HG02678 (cell line): ENCODE results near the gene RTN4IP1.
"Not testable (repeated sequence)": the region's sequence is repeated elsewhere in the genome, so short reads cannot be mapped to it uniquely, and the experiment has no call there.

Experiments
- ATAC-seq: cut with Tn5 transposase; IDR thresholded peaks from one replicate; pipeline ENCODE4 v1.9.1; 2021; ENCODE audit warnings: mild to moderate bottlenecking, moderate library complexity; ENCODE audit not compliant: unreplicated experiment

RTN4IP1 gene

DNA sequence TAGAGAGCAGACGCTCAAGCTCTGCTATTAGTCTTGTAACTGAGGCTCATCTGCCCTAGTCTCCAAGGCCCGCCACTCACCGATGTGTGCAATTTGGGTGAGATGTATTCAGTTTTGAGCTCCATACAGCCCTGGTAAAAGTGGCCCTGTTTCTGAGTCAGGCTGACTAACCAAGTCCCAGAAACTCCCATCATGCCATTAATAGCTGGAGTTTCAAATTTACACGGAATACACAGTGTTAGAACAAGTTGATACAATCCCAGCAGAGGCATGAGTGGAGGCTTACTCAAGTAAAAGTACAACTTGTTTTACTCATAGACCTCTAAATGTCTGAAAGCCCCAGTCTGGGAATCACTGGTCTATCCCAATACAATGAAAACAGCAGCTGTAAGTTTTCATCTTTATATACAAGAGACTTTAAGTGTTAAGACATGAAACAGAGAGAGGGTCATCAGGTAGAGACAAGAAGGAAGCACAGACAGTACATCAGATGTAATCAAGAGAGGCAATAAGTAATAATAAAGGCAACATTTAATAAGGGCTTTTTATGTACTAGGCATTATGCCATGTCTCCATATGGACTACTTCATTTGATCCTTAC, 42.4 kb downstream of the RTN4IP1 start:
- no peak for ATAC-seq

DNA sequence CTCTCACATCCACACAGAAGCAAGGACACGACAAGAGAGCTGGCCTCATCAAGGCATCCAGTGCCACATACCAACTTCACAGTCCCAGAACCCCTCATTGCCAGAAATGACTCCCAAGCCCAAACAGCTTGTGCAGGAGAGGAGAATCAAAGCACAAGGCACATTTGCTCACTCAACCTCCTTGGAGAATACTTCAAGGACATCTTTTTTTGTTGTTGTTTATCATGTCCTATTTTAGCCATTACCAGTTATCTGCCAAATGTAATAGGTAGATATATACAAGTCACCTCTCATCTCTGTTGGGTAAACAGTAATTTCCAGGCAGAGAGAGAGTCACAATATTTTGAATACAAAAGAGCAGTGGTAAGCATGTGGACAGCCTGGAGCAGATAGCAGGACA, 47.8 kb downstream of the RTN4IP1 start:
- ATAC-seq, result no peak

DNA sequence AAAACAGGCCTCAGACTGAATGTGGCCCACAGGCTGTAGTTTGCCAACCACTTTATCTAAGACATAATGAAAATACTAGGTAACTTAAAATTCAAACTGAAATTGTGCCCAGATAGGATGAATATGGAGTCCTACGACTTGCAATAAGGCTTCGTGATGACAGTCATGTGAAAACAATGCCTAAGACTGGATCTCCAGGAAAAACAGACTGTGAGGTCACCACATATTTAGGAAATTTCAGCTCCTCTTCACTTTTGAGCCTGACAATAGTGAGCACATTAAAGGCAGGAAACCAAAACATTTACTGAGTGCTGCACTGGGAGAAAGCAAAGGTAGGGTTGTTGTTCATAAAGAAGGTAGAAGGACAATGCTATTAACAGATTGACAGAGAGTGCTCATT, 50.0 kb downstream of the RTN4IP1 start:
- ATAC-seq, result no peak

DNA sequence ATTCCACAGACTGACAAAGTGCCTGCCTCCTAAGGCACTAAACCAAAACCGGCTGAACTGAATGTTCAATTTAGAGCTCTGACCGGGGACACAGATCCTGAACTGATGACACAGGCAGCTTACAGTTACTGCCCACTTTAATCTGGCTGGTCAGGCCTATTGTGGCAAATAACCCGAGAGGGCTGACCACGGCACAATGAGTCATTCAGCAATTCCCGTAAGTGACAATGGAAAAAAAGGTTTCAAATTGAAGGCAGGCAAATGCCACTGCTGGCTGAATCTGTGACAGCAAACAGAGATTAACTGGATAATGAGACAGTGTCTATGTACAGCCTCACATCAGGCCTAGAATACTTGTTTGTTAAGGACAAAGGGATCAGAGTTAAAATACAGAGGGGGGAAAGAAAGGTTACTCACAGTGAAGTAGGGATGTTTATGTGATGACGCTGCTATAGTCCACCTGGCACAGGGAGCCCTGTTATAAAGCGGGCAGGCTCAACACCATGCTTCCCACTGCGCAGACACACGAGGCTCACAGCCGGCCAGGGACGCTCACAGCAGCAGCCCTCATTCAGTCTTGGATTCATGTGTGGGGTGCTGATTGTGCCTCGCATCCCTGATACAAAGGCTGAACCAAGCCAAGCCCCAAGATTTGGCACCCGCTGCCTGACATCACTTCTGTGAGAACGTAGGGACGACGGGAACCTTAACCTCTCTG, 54.4 kb downstream of the RTN4IP1 start:
- no peak for ATAC-seq

DNA sequence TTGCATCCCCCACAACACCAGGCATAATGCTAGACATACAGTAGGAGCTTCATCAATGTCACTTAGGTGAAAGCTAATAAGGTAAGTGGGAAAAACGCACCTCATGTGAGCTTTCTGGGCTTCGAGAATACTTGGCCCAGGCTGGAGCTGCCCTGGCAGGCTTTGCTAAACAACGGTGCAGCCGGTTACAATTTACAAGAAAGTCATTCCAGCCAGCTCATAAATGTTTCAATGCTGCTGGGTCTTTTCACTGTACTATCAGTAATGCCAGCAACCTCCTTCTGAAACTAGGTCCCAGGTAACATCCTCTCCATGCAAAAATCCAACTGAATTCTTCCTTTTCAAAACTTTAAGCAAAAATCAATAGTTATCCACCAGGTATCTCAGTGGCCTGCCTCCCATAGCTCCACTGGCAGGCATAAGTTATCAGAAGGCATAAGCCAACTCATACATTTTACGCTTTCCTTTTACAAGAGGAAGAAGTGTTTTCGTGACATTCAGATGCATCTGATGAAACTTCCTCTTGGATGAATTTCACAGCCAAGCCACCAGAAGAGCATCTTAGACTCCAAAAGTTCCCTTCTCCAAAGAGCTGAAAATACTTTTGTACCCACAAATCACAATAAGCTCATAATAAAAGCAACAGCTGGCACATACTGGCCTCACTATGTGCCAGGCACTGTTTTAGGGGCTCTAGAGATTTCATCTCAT, 56.3 kb downstream of the RTN4IP1 start:
- ATAC-seq, result no peak

DNA sequence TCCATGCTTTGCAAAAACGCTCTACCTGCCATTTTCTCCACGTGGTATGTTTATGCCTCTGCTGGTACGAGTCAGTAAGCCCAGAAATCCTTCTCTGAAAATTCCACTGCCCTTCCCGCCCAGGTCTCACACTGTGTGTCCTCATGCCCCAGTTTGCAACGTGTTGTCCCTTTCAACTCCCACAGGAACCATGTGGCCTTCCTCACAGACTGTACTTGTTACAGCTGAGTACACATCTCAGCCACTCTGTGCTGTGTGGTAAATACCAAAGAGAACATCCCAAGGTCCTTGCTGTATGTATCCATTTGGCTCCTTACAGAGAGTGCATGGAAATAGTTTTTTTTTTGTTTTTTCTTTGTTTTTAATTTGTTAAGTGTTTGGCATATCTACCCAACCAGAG, 56.9 kb downstream of the RTN4IP1 start:
- no peak for ATAC-seq

DNA sequence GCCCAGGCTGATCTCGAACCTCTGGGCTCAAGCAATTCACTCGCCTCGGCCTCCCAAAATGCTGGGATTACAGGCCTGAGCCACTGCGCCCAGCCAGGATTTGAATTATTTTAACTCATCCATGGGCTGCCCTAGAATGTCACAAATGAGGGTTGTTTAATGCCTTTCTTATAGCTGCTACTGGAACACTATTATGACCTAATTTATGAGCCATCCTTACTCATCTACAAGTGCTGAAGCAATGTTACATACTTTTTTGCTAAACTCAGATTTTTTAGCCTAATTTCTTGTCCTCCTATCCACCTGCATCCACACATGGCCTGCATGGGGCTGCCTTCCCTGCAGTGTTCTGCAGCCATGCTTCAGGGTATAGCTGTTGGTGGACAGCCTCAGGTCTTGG, 59.9 kb downstream of the RTN4IP1 start:
- ATAC-seq, result no peak

DNA sequence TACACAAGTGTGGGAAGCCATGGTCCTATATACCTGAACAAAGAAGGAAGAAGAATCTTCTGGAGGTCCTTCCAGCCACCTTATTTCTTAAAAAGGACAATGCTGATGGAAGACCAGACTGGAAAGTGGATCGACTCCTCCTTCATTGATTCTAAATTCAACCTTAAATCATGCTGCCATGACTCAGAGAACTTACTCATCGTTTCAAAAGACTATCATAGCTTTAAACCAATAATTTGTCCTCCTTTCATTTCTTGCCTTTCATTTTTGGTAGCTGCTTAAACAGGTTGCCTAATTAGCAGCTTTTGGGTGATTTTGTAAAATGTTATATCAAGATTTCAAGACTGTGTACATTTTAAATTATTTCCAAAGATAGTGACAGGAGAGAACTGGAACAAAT, 60.8 kb downstream of the RTN4IP1 start:
- no peak for ATAC-seq

DNA sequence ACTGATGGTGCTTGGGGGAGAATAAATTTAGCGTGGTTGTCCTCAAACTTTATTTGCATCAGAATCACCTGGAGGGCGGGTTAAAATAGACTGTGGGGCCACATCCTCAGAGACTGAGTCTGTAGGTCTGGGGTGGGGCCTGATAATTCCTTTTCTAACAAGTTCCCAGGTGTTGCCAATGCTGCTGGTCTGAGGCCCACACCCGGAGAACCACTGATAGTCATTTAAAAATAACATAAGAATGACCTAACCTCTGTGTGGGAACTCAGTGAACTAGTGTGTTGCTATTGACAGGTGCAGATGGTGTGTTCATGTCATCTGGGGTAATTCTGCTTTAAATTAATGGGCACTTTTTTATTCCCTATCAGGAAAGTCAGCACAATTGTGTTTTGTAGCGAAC, 64.8 kb downstream of the RTN4IP1 start:
- no peak for ATAC-seq

DNA sequence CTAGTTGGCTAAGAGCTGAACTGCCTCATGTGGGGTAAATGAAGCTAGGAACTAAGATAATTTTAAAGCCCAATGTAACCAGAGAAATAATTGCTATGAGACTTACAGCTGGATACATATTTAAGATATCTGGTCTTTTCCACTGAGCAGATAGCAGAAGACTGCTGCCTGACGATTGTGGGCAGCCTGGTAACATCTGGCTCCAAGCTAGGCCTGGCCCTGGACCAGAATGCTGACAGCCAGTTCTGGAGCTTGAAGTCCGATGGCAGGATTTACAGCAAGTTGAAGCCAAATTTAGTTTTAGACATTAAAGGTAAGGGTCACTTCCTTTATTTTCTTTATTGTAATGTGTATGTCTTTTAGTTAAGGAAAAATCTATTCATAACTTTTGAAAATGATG, 65.7 kb downstream of the RTN4IP1 start:
- no peak for ATAC-seq

DNA sequence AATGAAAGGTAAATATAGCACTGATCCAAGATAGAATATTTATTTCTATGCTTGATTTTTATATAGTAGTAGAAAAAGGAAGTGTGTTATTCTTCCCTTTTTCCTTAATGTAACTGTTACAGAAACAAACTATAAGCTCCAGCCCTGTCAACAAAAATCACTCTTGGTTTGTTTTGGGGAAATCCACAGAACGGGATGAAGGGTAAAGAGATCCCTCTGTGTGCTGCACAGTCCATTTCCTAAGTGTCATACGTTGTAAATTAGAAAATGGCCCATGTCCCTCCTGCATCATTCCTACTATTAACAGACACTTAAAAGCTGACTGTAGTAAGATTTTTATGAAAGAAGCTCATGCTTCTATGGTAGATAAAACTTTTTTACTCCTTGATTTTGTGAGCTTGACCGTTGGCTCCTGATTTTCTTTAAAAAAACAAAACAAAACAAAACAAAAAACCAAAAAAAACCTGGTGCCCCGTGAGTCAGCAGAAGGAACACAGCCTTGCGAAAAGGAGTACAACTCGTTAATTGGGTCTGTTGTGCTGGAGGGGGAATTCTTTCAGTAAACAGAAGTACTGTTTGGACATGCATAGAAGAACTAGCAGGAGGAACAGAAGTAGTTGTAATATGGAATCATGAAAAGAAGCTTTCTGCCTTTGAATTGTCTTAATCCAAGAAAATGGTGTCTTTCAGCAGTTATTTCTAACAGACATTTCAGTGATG, 67.5 kb downstream of the RTN4IP1 start:
- no peak for ATAC-seq

DNA sequence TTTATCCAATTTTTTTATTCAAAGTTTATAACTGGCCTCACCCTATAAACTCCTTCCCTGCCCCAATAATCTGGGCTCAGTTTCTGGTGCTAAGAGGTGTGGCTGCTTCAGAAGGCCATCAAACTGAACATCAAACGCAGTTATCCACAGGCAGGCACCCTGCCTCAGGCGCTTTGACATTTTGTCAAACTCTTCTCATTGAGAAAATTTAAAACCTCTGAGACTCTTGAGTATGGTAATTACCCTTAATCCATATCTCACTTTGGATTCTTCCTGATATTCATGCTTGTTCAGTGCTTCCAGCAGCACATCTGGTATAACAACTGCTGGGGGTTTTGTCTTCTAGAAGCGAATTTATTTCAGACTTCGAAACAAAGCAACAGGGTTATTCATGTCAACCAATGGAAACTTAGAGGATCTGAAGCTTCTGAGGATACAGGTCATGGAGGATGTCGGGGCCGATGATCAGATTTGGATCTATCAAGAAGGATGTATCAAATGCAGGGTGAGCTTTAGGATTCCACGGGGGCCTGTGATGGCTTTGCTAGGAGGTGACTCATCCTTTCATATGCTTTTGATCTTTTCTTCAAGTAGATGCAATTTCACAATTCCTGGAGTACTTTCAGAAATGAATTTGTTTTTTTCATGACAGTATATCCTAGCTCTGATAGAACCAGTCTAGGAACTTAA, 68.2 kb downstream of the RTN4IP1 start:
- ATAC-seq, result no peak

DNA sequence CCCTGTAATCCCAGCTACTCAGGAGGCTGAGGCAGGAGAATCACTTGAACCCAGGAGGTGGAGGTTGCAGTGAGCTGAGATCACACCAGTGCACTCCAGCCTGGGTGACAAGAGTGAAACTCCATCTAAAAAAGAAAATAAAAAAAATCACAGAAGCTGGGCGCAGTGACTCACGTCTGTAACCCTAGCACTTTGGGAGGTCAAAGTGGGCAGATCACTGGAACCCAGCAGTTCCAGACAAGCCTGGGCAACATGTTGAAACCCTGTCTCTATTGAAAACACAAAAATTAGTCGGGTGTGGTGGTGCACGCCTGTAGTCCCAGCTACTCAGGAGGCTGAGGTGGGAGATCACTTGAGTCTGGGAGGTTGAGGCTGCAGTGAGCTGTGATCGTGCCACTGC, 69.6 kb downstream of the RTN4IP1 start:
- not testable (repeated sequence) for ATAC-seq

DNA sequence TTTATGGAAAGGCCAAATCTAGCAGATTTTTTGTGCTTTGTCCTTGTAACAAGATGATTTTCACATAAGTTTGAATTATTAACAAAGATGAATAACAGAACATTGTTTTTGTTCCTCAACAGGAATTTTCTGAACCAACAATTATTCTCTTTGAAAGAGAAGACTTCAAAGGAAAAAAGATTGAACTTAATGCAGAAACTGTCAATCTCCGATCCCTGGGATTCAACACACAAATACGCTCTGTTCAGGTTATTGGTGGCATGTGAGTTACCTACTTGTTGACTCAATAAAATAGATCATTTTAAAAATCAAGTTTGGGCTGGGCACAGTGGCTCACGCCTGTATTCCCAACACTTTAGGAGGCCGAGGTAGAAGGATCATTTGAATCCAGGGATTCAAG, 70.9 kb downstream of the RTN4IP1 start:
- no peak for ATAC-seq

DNA sequence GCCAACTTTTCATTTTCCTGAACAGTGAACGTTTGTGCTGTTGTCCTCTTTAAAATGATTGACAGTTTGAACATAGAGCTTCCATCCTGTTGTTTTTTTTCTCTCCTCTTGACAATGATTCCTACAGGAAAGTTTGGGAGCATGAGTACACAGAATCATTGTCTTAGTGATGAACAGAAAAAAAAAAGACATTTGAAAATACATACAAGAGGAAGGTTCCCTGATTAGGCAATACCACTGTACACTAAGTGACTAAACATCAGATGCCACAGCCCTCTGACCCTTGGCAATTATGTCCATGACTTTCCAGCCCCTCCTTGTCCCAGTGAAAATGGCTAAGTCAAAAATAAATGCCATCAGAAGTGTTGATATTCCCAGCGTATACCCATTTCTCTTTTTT, 71.5 kb downstream of the RTN4IP1 start:
- ATAC-seq, result no peak

DNA sequence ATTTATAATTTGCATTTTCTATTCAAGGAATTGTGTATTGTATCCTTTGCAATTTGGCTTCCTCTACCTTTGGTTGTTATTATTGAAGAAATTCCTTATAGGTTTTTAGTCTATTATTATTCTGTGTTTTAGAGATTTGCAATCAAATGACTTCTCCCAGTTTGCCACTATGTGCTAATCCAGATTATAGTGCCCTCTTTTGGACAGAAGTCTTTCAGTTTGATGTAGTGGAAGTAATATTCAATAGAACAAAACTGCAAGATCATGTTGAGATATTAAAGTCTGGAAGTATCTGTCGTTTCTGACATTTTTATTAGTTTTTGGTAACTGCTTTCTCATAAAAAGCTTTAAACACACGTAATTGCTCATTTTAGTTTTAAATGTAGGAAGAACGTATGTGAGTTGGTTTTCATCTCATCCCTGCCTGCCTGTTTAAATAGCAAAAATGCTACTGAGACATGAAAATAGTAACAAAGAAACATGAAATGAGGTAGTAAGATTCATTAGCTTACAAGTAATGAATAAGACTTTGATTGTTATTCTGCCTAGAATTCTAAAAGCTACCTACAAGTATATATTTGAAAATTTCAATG, 72.8 kb downstream of the RTN4IP1 start:
- ATAC-seq, result no peak

DNA sequence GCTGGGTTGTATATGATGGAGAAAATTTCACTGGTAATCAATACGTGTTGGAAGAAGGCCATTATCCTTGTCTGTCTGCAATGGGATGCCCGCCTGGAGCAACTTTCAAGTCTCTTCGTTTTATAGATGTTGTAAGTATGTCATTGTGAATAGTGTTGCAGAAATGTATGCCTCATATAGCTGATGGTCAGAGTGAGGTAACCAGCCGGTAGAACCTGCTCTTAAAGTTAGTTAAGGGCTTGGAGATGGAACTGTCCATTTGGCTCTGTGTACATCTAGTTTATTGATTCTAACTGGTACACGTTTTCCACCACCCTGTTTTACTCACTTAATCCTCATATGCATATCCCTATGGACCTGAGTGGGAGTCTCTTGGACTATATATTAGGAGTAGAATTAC, 73.5 kb downstream of the RTN4IP1 start:
- ATAC-seq, result no peak

DNA sequence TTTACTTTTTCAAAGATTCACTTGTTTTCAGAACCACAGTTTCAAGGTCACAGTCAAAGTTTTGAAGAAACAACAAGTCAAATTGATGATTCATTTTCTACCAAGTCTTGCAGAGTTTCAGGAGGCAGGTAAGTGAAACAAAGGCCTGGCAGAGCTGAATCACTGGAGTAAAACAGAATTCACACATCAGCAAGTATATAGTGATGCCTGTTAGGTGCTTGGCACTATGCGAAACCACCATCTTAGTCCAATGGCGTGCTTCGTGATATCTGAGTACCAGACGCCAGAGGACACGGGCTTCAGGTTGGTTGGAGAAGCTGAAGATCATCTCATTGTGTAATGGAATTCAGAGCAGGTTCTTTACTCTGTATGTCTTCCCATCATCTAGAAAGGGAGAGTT, 75.9 kb downstream of the RTN4IP1 start:
- no peak for ATAC-seq

DNA sequence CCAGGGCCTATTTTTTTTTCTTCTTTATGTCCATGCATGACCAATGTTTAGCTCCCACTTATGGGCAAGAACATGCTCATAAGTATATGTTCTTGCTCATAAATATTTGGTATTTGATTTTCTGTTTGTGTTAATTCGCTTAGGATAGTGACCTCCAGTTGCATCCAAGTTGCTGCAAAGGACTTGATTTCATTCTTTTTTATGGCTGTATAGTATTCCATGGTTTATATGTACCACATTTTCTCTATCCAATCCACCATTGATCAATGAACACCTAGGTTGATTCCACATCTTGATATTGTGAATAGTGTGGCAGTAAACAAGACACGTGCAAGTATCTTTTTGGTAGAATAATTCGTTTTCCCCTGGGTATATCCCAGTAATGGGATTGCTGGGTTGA, 78.1 kb downstream of the RTN4IP1 start:
- ATAC-seq, result no peak

DNA sequence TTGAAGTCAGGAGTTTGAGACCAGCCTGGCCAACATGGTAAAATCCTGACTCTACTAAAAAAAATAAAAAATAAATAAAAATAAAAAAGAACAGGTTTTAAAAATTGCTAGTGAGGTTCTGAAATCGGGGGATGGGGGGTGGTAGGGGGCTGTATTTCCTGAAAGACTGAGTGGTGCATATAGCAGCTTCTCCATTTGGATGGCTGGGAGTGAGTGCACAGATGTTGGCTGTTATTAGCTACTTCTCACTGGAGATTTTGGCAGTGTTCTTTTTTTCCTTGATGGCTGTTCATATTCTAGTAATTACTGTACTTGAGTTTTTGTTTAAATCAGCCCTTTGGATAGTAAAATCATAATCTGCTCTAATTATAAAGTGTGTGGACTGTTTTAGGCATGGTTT, 79.8 kb downstream of the RTN4IP1 start:
- no peak for ATAC-seq
